GM19395 (cell line): ENCODE results near the gene TSKU.
"Not testable (repeated sequence)": the region's sequence is repeated elsewhere in the genome, so short reads cannot be mapped to it uniquely, and the experiment has no call there.

ENCODE experiments used
- ATAC-seq: cut with Tn5 transposase; IDR thresholded peaks from one replicate; pipeline ENCODE4 v1.9.1; 2021; ENCODE audit warnings: mild to moderate bottlenecking, moderate library complexity; ENCODE audit not compliant: unreplicated experiment

Gene TSKU

GRCh38 chr11:76822406-76822805, 39.2 kb downstream of the TSKU start:
- ATAC-seq: no peak

GRCh38 chr11:76823481-76824028, 40.4 kb downstream of the TSKU start:
- ATAC-seq: no peak

GRCh38 chr11:76824083-76824939, 41.2 kb downstream of the TSKU start:
- ATAC-seq: no peak

- ATAC-seq: no peak
These were observed 42.0 kb downstream of the TSKU start for GRCh38 chr11:76824980-76825725.

GRCh38 chr11:76825726-76826396, 42.7 kb downstream of the TSKU start:
- ATAC-seq: no peak

GRCh38 chr11:76826508-76826907, 43.4 kb downstream of the TSKU start:
- ATAC-seq: not testable (repeated sequence)

- not testable (repeated sequence) for ATAC-seq
These were observed 43.8 kb downstream of the TSKU start for GRCh38 chr11:76827005-76827404.

- ATAC-seq: no peak
These were observed 47.6 kb downstream of the TSKU start for GRCh38 chr11:76830639-76831327.

GRCh38 chr11:76831686-76832310, 48.6 kb downstream of the TSKU start:
- ATAC-seq: no peak

GRCh38 chr11:76832361-76832760, 49.2 kb downstream of the TSKU start:
- ATAC-seq: no peak

GRCh38 chr11:76834151-76834550, 51.0 kb downstream of the TSKU start:
- ATAC-seq: no peak

GRCh38 chr11:76835036-76835435, 51.9 kb downstream of the TSKU start:
- no peak for ATAC-seq

GRCh38 chr11:76835928-76836612, 52.9 kb downstream of the TSKU start:
- ATAC-seq: no peak

- no peak for ATAC-seq
These were observed 53.6 kb downstream of the TSKU start for GRCh38 chr11:76836613-76837291.

GRCh38 chr11:76837696-76838677, 54.8 kb downstream of the TSKU start:
- ATAC-seq: no peak

GRCh38 chr11:76838678-76839068, 55.5 kb downstream of the TSKU start:
- ATAC-seq: no peak

- ATAC-seq: no peak
These were observed 56.2 kb downstream of the TSKU start for GRCh38 chr11:76839311-76839710.

- ATAC-seq: no peak
These were observed 58.8 kb downstream of the TSKU start for GRCh38 chr11:76841923-76842452.
